ENCODE data around the gene ACOX2. TPM values are rescaled to one million over a fixed set of nuclear protein-coding genes. Genes with fewer than 3 reads are reported as not detected.

The ACOX2 gene
- total and polyA plus RNA-seq, 2 of the 8 experiments (the other 6 are each of a cell fraction or from before 2014, with no cell fraction given), result 3.2 to 9.2 TPM

DNA sequence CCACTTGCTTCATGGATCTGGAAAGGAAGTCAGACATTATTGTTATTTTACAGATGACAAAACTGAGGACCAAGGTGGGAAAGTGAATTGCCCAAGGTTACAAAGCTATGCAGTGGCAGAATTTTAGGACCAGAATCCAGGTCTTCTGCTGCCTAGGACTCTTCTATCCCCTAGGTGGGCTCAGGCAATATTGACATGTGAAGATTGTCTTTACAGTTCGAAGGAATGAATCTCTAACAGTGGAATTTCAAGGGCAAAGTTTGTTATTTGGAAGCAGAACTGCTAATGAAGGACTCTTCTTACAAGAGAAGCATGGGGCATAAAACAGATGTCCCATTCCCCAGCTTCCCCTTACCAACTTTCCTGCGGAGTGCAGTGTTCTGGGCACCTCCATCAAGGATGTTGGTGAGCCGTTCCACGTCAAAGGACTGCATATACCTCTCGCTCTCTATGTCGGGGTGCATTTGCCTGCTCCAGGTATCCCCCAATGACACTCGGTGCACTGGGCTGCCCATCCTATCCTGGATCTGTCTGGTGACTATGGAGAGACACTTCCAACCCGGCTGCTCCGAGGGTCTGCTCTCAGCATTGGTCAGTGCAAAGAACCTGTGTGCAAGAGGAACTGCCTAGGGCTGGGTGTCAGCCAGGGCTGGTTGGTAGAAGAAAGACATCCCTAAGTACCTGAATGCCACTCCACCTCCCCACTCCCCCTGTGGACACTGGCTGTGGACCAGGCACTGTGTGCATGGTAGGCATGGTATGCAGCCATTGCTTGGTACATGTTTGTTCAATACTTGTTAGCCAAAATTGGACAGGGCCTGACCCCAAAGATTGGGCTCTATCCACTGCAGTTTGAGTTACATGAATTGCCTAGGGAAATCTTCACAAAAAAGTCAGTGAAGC lies 2.1 kb downstream of the ACOX2 start:
- Histone ChIP-seq H2BK120ac (replicated peaks; ENCODE audit: low read depth, low read length) (no peak overlapping the region), H4K91ac (replicated peaks; ENCODE audit: insufficient read length, low read length) (no peak overlapping the region), H3K36me3 (ENCODE audit: control insufficient read depth in 2 of 4, insufficient read depth in 4 of 4, low read length in 3 of 4) (no peaks in the 10 kb centered on the region), H3K4ac (replicated peaks; ENCODE audit: insufficient read length, low read depth, low read length) (no peak overlapping the region), H3K4me2 (ENCODE audit: insufficient read depth in 1 of 2, low read depth in 2 of 2, low read length in 2 of 2) (no peak overlapping the region), H3K18ac (ENCODE audit: extremely low read depth, low read length) (no peak overlapping the region), H2BK5ac (ENCODE audit: low read depth, low read length) (no peak overlapping the region), H2AFZ (ENCODE audit: low read length) (no peak overlapping the region), H4K5ac (ENCODE audit: insufficient read length, low read depth, low read length) (no peak overlapping the region), H3K23ac (ENCODE audit: insufficient read length) (no peak overlapping the region), H3K56ac (replicated peaks; ENCODE audit: insufficient read length, low read depth, low read length) (no peak overlapping the region), H3K23me2 (ENCODE audit: low read depth, low read length) (no peaks in the 10 kb centered on the region; the same call in 1 of the 2 replicates), H4K8ac (ENCODE audit: extremely low read depth, insufficient read depth, low read length) (no peak overlapping the region; the same call in 1 of the 2 replicates), H3K27me3 (replicated peaks in 1 of 4; ENCODE audit: control insufficient read depth in 3 of 4, extremely low read depth in 1 of 4, insufficient read depth in 3 of 4, low read length in 3 of 4) (no peaks in the 10 kb centered on the region), H4K20me1 (replicated peaks in 1 of 2; ENCODE audit: control insufficient read depth in 1 of 2, insufficient read depth in 2 of 2, low read length in 2 of 2) (no peaks in the 10 kb centered on the region), H3K9ac (replicated peaks in 1 of 4; ENCODE audit: extremely low read depth in 1 of 4, low read depth in 3 of 4, low read length in 3 of 4) (no peak overlapping the region), H2BK20ac (ENCODE audit: low read length) (no peak overlapping the region), H2AK5ac (ENCODE audit: low read depth, low read length) (no peak overlapping the region), H2BK15ac (ENCODE audit: low read length) (no peak overlapping the region), H3K4me3 (ENCODE audit: extremely low read depth in 1 of 4, insufficient read depth in 2 of 4, low read depth in 3 of 4, low read length in 4 of 4) (no peak overlapping the region), H3K79me2 (ENCODE audit: control insufficient read depth in 1 of 2, insufficient read depth in 2 of 2, low read length in 2 of 2) (no peaks in the 10 kb centered on the region), H3K4me1 (replicated peaks in 1 of 4; ENCODE audit: control insufficient read depth in 3 of 4, insufficient read depth in 4 of 4, low read length in 3 of 4) (peaks cover 0 to 3% (median 2%) of the 10 kb centered on the region in 4 experiments; a peak in 4 of 7 replicates), H3K79me1 (ENCODE audit: low read depth, low read length) (no peaks in the 10 kb centered on the region), H3K27ac (ENCODE audit: low read depth, low read length) (no peak overlapping the region), H2BK12ac (ENCODE audit: low read depth, low read length) (no peak overlapping the region), H3K9me3 (ENCODE audit: insufficient read depth in 2 of 2, low read depth in 1 of 2, low read length in 1 of 2) (no peaks in the 10 kb centered on the region), H3K14ac (ENCODE audit: insufficient read length) (no peak overlapping the region)
- no peak for DNase-seq (ENCODE audit: low read depth in 1 of 2, low spot score in 2 of 2)
- no peak for FAIRE-seq
- ChIA-PET CTCF (ENCODE audit: partially characterized antibody) (interaction anchor here (0.7 to 7.2 kb wide), 18 partner anchors 8 to 472 kb away, joined by 3 to 68 read pairs (median 4); partner anchors contain the start of genes HTD2, KCTD6 and RPP14), POLR2A (ENCODE audit: partially characterized antibody) (interaction anchor here (0.5 to 0.7 kb wide), 2 partner anchors 91 to 458 kb away, joined by 3 read pairs; no protein-coding TSS in a partner anchor)
- 91% methylated on average over 9 of the region's 9 CpGs; no CpG with 5 or more reads in 1 of the 2 experiments for whole genome bisulfite sequencing, 2 experiments (ENCODE audit: extremely low coverage in 1 of 2, insufficient coverage in 1 of 2, insufficient read length in 1 of 2, insufficient replicate concordance in 2 of 2, low coverage in 1 of 2, low lambda C conversion rate in 2 of 2, missing lambda C conversion rate in 1 of 2)
- TF ChIP-seq GTF2F1 (IDR thresholded peaks at IDR 0.05; ENCODE audit: borderline replicate concordance, low read depth, low read length) (no peak), CTCF (IDR thresholded peaks at IDR 0.05; ENCODE audit: control extremely low read depth in 1 of 3, insufficient read depth in 1 of 3, low read depth in 1 of 3, low read length in 3 of 3) (no peak), SP1 (IDR thresholded peaks at IDR 0.05; ENCODE audit: low read depth, low read length) (no peak), SP2 (IDR thresholded peaks at IDR 0.05; ENCODE audit: low read length) (no peak), KDM4A (IDR thresholded peaks at IDR 0.05; ENCODE audit: low read depth, low read length, severe bottlenecking) (no peak), RXRA (IDR thresholded peaks at IDR 0.05; ENCODE audit: insufficient read depth, low read depth, low read length) (no peak)
- TF ChIP-seq, protein P1, sequence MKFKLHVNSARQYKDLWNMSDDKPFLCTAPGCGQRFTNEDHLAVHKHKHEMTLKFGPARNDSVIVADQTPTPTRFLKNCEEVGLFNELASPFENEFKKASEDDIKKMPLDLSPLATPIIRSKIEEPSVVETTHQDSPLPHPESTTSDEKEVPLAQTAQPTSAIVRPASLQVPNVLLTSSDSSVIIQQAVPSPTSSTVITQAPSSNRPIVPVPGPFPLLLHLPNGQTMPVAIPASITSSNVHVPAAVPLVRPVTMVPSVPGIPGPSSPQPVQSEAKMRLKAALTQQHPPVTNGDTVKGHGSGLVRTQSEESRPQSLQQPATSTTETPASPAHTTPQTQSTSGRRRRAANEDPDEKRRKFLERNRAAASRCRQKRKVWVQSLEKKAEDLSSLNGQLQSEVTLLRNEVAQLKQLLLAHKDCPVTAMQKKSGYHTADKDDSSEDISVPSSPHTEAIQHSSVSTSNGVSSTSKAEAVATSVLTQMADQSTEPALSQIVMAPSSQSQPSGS (IDR thresholded peaks at IDR 0.05; ENCODE audit: low read length), result no peak

Measured in H1 (cell line).